SK-N-SH treated with all-trans-retinoic acid at 6 μM for 48 hours (cell line): Measurements from ENCODE around the gene ZNF783.

Experiments used
- ARNTL ChIP-seq: fragments of 450-650 bp; formaldehyde crosslinking; IDR thresholded peaks from 2 replicates; pipeline ENCODE4 v1.5.0; 2020; ENCODE audit warnings: low read depth, mild to moderate bottlenecking, moderate library complexity, borderline replicate concordance
- BACH2 ChIP-seq: fragments of 250-450 bp; sonication (Bioruptor Pico); IDR thresholded peaks from 2 replicates; pipeline ENCODE4 v1.9.0; 2021; ENCODE audit warnings: mild to moderate bottlenecking, borderline replicate concordance
- CREB5 ChIP-seq: fragments of 250-450 bp; sonication (Bioruptor Pico); IDR thresholded peaks from 2 replicates; pipeline ENCODE4 v1.5.1; 2020; ENCODE audit warnings: low read depth, mild to moderate bottlenecking, moderate library complexity
- CSRNP3 ChIP-seq: fragments of 250-450 bp; sonication (Bioruptor Pico); IDR thresholded peaks from 2 replicates; pipeline ENCODE4 v1.5.1; 2021; ENCODE audit warnings: mild to moderate bottlenecking, moderate library complexity
- ESRRG ChIP-seq: fragments of 250-450 bp; sonication (Bioruptor Pico); IDR thresholded peaks from 2 replicates; pipeline ENCODE4 v1.6.1; 2021; ENCODE audit warnings: mild to moderate bottlenecking
- PATZ1 ChIP-seq: fragments of 250-450 bp; sonication (Bioruptor Pico); IDR thresholded peaks from 2 replicates; pipeline ENCODE4 v1.8.0; 2020; ENCODE audit warnings: mild to moderate bottlenecking, moderate library complexity, borderline replicate concordance
- PPARA ChIP-seq: fragments of 250-450 bp; sonication (Bioruptor Pico); IDR thresholded peaks from 2 replicates; pipeline ENCODE4 v1.5.0; 2020; ENCODE audit warnings: mild to moderate bottlenecking, borderline replicate concordance
- RARB ChIP-seq: fragments of 250-450 bp; sonication (Bioruptor Pico); IDR thresholded peaks from 2 replicates; pipeline ENCODE4 v1.8.0; 2021; ENCODE audit warnings: mild to moderate bottlenecking, moderate library complexity
- TCF4 ChIP-seq: fragments of 250-450 bp; sonication (Bioruptor Pico); IDR thresholded peaks from 2 replicates; pipeline ENCODE4 v1.8.0; 2021; ENCODE audit warnings: mild to moderate bottlenecking, moderate library complexity, borderline replicate concordance
- TOX ChIP-seq: fragments of 250-450 bp; sonication (Bioruptor Pico); IDR thresholded peaks from 2 replicates; pipeline ENCODE4 v1.8.0; 2021; ENCODE audit warnings: mild to moderate bottlenecking, moderate library complexity, borderline replicate concordance
- TSHZ2 ChIP-seq: fragments of 250-450 bp; sonication (Bioruptor Pico); IDR thresholded peaks from 2 replicates; pipeline ENCODE4 v1.5.0; 2020; ENCODE audit warnings: mild to moderate bottlenecking, moderate library complexity
- ZFP30 ChIP-seq: fragments of 450-650 bp; formaldehyde crosslinking; IDR thresholded peaks from 2 replicates; pipeline ENCODE4 v1.5.0; 2022; ENCODE audit warnings: mild to moderate bottlenecking, moderate library complexity
- ZNF565 ChIP-seq: fragments of 450-650 bp; formaldehyde crosslinking; conservative IDR thresholded peaks from 2 replicates; pipeline ENCODE4 v1.5.0; 2020; ENCODE audit warnings: low read depth, mild to moderate bottlenecking, moderate library complexity
- ZNF8 ChIP-seq: fragments of 450-650 bp; formaldehyde crosslinking; IDR thresholded peaks from 2 replicates; pipeline ENCODE4 v1.5.0; 2020; ENCODE audit warnings: mild to moderate bottlenecking, moderate library complexity

GRCh38 chr7:149220534-149220933, 41.5 kb upstream of the ZNF783 start:
- no peak for TF ChIP-seq RARB
- no peak for TF ChIP-seq PATZ1 (CRISPR knock-in tag)
- TF ChIP-seq TCF4, result no peak
- TF ChIP-seq ZFP30, result no peak
- TF ChIP-seq PPARA (CRISPR knock-in tag), result no peak
- no peak for TF ChIP-seq CSRNP3 (CRISPR knock-in tag)
- no peak for TF ChIP-seq ZNF565 (CRISPR knock-in tag)
- TF ChIP-seq BACH2 (CRISPR knock-in tag), result no peak
- no peak for TF ChIP-seq ARNTL (CRISPR knock-in tag)
- TF ChIP-seq ESRRG (CRISPR knock-in tag), result no peak
- no peak for TF ChIP-seq CREB5 (CRISPR knock-in tag)
- TF ChIP-seq TOX, result no peak
- no peak for TF ChIP-seq TSHZ2 (CRISPR knock-in tag)
- no peak for TF ChIP-seq ZNF8 (CRISPR knock-in tag)
